Transverse colon (tissue), 4 donors: ENCODE measurements around the gene GCDH. TPM values are rescaled to one million over a fixed set of nuclear protein-coding genes. Genes with fewer than 3 reads are reported as not detected.
A peak's percentile ranks its signal among the peaks of the same experiment; 100 is the strongest.
"Not testable (repeated sequence)": the region's sequence is repeated elsewhere in the genome, so short reads cannot be mapped to it uniquely, and the experiment has no call there.

Experiments used
- DNase-seq: peaks from one replicate; pipeline ENCODE4 v3.0.0-alpha.2; 2019
- H3K27ac ChIP-seq, 4 donors: fragments of 200-600 bp; sonication (generic); 2 replicates each; pipeline ENCODE4 v1.5.1; 2016 to 2018; ENCODE audit warnings: inconsistent platforms in 4 of 4
- H3K27me3 ChIP-seq: fragments of 200-600 bp; sonication (generic); 2 replicates; pipeline ENCODE4 v1.5.1; 2017; ENCODE audit warnings: inconsistent platforms
- H3K36me3 ChIP-seq, 4 donors: fragments of 200-600 bp; sonication (generic); 2 replicates each; pipeline ENCODE4 v1.5.1; 2017 to 2019; ENCODE audit warnings: inconsistent platforms in 4 of 4
- H3K4me1 ChIP-seq, 4 donors: fragments of 200-600 bp; sonication (generic); 2 replicates each; pipeline ENCODE4 v1.5.1; 2017 to 2020; ENCODE audit warnings: inconsistent platforms in 4 of 4
- H3K4me3 ChIP-seq, 4 donors: fragments of 200-600 bp; sonication (generic); 1 replicate in 1 of 4; 2 replicates in 3 of 4; pipeline versions ENCODE4 v1.5.1 to v1.6.1; 2017 to 2019; ENCODE audit warnings: inconsistent platforms in 4 of 4
- H3K9me3 ChIP-seq, 2 donors: fragments of 200-600 bp; sonication (generic); 2 replicates each; pipeline ENCODE4 v1.5.1; 2017 to 2019; ENCODE audit warnings: inconsistent platforms in 2 of 2
- EP300 ChIP-seq: sonication (generic); formaldehyde crosslinking; IDR thresholded peaks from one replicate; pipeline ENCODE4 v1.6.1; 2017; ENCODE audit warnings: antibody characterized with exemption, low read depth
- POLR2A ChIP-seq: fragments of 450-650 bp; IDR thresholded peaks from one replicate; pipeline ENCODE4 v1.6.1; 2016; ENCODE audit warnings: antibody characterized with exemption, mild to moderate bottlenecking, moderate library complexity
- POLR2AphosphoS5 ChIP-seq, 3 donors: sonication (generic); formaldehyde crosslinking; IDR thresholded peaks; one replicate each; pipeline ENCODE4 v1.6.1; 2016; ENCODE audit warnings: antibody characterized with exemption in 3 of 3
- WGBS, 2 donors: methylation state at CpG; one replicate each; pipeline ENCODE4 v1.1.5; 2018; ENCODE audit warnings: low coverage in 1 of 2; 5-methylcytosine and 5-hydroxymethylcytosine counted together
- in situ Hi-C, 4 donors: fragments of 200-750 bp; cut with MboI; loops; one replicate each; pipeline versions ENCODE4 v1.15.0 to v1.15.1; 2017; ENCODE audit warnings: low sequenced_read_pairs in 3 of 4, low pct_ligation_motif_present in 1 of 4, low pct_unique_long_range_greater_than_20kb in 1 of 4
- intact Hi-C: fragments of 100-400 bp; cut with DNase I; formaldehyde crosslinking; loops from one replicate; pipeline ENCODE4 v1.15.1; 2023; ENCODE audit warnings: low total_unique reads
- total RNA-seq, 4 donors: library from RNA; depleted of rRNA; stranded (reverse); fragments of >200 nt; gene quantifications; one replicate each; pipeline ENCODE4 v1.1.0, GENCODE V29; 2016
- TF ChIP-seq, protein P1 (sequence below), 5 experiments: fragments of 200-600 bp in 3 of 5; fragments of 450-650 bp in 2 of 5; sonication (generic) in 3 of 5; IDR thresholded peaks; 1 replicate in 2 of 5; 2 replicates in 3 of 5; pipeline ENCODE4 v1.5.1; 2016 to 2017; ENCODE audit warnings: antibody characterized with exemption in 5 of 5, inconsistent platforms in 3 of 5, mild to moderate bottlenecking in 2 of 5, moderate library complexity in 1 of 5

Gene GCDH
- total RNA-seq, 4 donors from 2014 or later = 1.9 to 43.4 (median 33.2) TPM

DNA sequence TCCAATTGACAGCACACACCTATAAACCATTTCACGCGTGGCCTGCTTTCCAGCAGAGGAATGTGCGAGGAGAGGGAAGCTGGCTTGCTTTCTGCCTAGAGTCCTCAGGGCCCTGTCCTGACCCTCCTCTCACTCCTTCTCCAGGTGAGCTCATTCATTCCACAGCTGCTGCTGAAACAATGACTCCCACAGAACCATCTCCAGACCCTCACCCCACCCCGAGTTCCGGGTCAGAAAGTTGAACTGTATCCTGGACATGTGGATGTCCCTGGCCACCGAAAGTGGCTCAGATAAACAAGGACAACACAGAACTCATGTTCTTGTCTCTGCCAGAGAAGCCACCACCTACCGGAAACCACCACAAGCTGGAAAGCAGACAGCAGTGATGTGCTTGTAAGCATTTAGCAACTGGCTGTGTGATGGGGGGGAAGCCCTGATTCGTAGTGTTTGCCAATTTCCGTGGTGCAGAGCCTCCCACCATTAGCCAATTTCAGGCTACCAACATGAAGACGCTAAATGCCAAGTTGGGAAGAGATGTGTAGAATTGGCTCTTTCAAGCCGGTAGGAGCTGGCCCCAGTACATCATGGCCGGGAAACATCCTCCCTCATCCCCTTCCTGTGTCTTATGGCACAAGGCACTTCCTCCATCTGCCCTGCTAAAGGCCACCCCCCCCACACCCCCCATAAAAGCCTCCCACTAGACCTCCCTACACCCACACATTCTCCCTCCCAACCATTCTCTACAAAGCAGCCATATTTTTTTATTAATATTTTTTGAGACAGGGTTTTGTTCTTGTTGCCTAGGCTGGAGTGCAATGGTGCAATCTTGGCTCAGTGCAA is 23.1 kb downstream of the GCDH start:
- 48 to 58% methylated on average over 3 to 12 of the region's 12 CpGs for WGBS, 2 donors

DNA sequence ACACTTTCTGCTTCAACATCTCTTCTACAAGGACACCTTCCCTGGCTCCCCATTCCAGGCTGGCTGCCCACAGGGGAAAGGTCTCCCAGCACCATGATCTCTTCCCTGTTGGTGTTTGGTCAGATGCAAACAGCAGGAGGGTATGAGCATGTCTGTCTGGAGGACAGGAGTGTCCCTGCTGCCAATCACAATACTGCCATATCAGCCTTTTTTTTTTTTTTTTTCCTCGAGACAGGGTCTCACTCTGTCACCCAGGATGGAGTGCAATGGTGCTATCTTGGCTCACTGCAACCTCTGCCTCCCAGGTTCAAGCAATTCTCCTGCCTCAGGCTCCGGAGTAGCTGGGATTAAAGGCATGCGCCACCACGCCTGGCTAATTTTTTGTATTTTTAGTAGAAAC is 24.9 kb downstream of the GCDH start:
- peaks cover 16 to 32% (median 19%) of the 10 kb centered on the region in 4 donors for H3K4me1 ChIP-seq
- H3K36me3 ChIP-seq, H3K9me3 ChIP-seq, H3K4me3 ChIP-seq, in situ Hi-C loops, intact Hi-C loops, H3K27me3 ChIP-seq, H3K27ac ChIP-seq, DNase-seq: not testable (repeated sequence)
- WGBS, 2 donors = 84% methylated on average over 4 of the region's 4 CpGs; no CpG with 5 or more reads in 1 of the 2 donors

More for the DNA sequence above, 23.1 kb downstream of the GCDH start:
- H3K27ac ChIP-seq = peak overlapping the region; percentile 74 to 86 (median 76)
- TF ChIP-seq, protein P1, sequence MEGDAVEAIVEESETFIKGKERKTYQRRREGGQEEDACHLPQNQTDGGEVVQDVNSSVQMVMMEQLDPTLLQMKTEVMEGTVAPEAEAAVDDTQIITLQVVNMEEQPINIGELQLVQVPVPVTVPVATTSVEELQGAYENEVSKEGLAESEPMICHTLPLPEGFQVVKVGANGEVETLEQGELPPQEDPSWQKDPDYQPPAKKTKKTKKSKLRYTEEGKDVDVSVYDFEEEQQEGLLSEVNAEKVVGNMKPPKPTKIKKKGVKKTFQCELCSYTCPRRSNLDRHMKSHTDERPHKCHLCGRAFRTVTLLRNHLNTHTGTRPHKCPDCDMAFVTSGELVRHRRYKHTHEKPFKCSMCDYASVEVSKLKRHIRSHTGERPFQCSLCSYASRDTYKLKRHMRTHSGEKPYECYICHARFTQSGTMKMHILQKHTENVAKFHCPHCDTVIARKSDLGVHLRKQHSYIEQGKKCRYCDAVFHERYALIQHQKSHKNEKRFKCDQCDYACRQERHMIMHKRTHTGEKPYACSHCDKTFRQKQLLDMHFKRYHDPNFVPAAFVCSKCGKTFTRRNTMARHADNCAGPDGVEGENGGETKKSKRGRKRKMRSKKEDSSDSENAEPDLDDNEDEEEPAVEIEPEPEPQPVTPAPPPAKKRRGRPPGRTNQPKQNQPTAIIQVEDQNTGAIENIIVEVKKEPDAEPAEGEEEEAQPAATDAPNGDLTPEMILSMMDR (IDR thresholded peaks at IDR 0.05) = no peak
- TF ChIP-seq POLR2A = no peak
- TF ChIP-seq EP300 = no peak
- TF ChIP-seq POLR2AphosphoS5 (IDR thresholded peaks at IDR 0.05) = no peak
- intact Hi-C loops (no loop called here), in situ Hi-C loops (no loop called here)
- no peaks in the 10 kb centered on the region for H3K27me3 ChIP-seq
- H3K9me3 ChIP-seq = no peaks in the 10 kb centered on the region
- H3K4me3 ChIP-seq = no peak overlapping the region
- no peaks in the 10 kb centered on the region for H3K36me3 ChIP-seq
- peak; percentile 45 for DNase-seq
- H3K4me1 ChIP-seq = peaks cover 16 to 28% (median 17%) of the 10 kb centered on the region in 4 donors

DNA sequence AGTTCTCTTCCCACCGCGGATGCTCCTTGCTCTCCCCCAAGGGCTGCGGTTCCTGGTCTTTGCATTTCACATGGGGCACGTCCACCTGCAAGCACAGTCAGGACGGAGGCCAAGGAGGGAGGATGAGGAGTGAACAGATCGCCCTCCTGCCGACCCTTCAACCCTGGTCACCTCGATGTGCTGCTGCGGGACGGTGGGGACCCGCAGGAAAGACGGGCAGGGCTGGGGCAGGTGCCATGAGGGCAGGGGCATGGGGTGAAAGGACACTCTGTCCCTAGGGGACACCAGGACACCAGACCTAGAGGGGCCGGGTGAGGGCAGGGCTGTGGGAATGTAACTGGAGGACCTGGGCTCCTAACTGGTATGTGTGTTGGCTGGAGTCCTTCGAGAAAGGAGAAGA is 27.3 kb downstream of the GCDH start:
- DNase-seq = no peak
- Histone ChIP-seq H3K4me1 (peaks cover 10 to 19% (median 13%) of the 10 kb centered on the region in 4 donors), H3K4me3 (no peak overlapping the region), H3K9me3 (no peaks in the 10 kb centered on the region), H3K36me3 (peaks cover 0 to 11% (median 6%) of the 10 kb centered on the region in 4 donors), H3K27me3 (no peaks in the 10 kb centered on the region), H3K27ac (no peak overlapping the region)
- intact Hi-C loops = no loop called here
- TF ChIP-seq POLR2AphosphoS5 (IDR thresholded peaks at IDR 0.05) = no peak
- no peak for TF ChIP-seq POLR2A
- TF ChIP-seq, protein P1 (IDR thresholded peaks at IDR 0.05) = no peak
- TF ChIP-seq EP300 = no peak
- 94% methylated on average over 14 of the region's 14 CpGs; no CpG with 5 or more reads in 1 of the 2 donors for WGBS, 2 donors
- in situ Hi-C loops = no loop called here

DNA sequence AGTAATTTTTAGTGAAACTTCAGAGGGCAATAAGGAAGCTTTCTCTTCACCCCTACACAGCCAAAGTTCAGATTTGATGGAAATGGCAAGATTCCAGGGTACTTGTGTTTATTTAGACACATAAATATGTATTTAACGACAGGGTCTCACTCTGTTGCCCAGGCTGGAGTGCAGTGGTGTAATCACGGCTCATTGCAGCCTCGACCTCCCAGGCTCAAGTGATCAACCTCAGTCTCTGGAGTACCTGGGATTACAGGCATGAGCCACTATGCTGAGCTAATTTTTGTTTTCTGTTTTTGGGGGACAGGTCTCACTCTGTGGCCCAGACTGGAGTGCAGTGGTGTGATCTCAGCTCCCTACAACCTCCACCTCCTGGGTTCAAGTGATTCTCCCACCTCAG is 30.1 kb downstream of the GCDH start:
- 25% methylated on average over 3 of the region's 3 CpGs; no CpG with 5 or more reads in 1 of the 2 donors for WGBS, 2 donors
- H3K36me3 ChIP-seq = peaks cover 0 to 33% (median 18%) of the 10 kb centered on the region in 4 donors
- peak overlapping the region in 1 of 4 donors; percentile 6 for H3K27ac ChIP-seq
- peaks cover 0 to 8% (median 7%) of the 10 kb centered on the region in 4 donors for H3K4me1 ChIP-seq
- in situ Hi-C loops = no loop called here
- no peak for TF ChIP-seq EP300
- H3K4me3 ChIP-seq = no peak overlapping the region
- intact Hi-C loops = no loop called here
- no peaks in the 10 kb centered on the region for H3K27me3 ChIP-seq
- no peak for DNase-seq
- H3K9me3 ChIP-seq = no peaks in the 10 kb centered on the region

DNA sequence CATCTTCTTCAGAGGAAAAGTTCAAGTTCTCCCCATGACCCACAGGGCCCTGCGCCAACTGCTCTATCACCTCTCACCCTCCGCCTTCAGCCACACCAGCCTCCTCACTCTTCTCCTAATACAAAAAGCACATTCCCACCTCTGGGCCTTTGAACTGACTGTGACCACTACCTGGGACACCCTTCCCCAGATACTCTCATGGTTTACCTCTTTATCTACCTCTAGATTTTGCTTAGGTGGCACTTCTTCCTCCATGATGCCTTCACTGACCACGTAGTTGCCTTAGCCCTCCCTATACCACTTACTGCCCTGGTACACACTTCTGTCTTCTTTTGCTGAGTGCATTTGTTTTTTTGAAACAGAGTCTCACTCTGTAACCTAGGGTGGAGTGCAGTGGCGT is 32.0 kb downstream of the GCDH start:
- in situ Hi-C loops (no loop called here), intact Hi-C loops (no loop called here)
- Histone ChIP-seq H3K9me3 (no peaks in the 10 kb centered on the region), H3K4me3 (no peak overlapping the region), H3K27ac (no peak overlapping the region), H3K36me3 (peaks cover 0 to 47% (median 23%) of the 10 kb centered on the region in 4 donors), H3K4me1 (peaks cover 0 to 8% (median 7%) of the 10 kb centered on the region in 4 donors), H3K27me3 (no peaks in the 10 kb centered on the region)
- TF ChIP-seq EP300 (no peak), POLR2AphosphoS5 (IDR thresholded peaks at IDR 0.05) (no peak), POLR2A (no peak)
- TF ChIP-seq, protein P1 (IDR thresholded peaks at IDR 0.05) = no peak
- DNase-seq = no peak
- 96% methylated on average over 3 to 4 of the region's 4 CpGs for WGBS, 2 donors
